GM10266 (cell line): ENCODE measurements around the gene RTTN.

Experiments used
- DNase-seq: peaks from one replicate; pipeline ENCODE4 v3.0.0; 2012; ENCODE audit errors: extremely low spot score
- TF ChIP-seq, protein P1 (sequence below): IDR thresholded peaks from 2 replicates; pipeline ENCODE4 v1.5.1; 2012; ENCODE audit warnings: mild to moderate bottlenecking, low read depth; ENCODE audit not compliant: control insufficient read depth, insufficient read depth; ENCODE audit errors: missing control alignments

Gene RTTN

DNA sequence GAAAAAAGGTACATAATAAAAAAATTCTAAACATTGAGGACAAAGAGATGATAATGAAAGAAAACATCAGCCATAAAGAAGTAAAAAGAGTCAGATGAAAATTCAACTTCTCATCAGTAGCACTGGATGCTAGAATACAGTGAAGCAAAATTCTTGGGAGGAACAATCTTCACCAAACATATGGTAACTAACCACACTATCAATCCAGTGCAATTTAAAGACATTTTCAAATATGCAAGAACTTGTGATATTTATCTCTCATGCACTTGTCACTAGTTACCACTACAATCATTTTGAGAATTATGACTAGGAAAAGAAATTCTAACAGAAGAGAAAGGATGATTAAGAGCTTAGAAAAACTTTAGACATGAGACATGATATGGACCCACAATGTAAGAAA lies 127.4 kb downstream of the RTTN start:
- TF ChIP-seq, protein P1, sequence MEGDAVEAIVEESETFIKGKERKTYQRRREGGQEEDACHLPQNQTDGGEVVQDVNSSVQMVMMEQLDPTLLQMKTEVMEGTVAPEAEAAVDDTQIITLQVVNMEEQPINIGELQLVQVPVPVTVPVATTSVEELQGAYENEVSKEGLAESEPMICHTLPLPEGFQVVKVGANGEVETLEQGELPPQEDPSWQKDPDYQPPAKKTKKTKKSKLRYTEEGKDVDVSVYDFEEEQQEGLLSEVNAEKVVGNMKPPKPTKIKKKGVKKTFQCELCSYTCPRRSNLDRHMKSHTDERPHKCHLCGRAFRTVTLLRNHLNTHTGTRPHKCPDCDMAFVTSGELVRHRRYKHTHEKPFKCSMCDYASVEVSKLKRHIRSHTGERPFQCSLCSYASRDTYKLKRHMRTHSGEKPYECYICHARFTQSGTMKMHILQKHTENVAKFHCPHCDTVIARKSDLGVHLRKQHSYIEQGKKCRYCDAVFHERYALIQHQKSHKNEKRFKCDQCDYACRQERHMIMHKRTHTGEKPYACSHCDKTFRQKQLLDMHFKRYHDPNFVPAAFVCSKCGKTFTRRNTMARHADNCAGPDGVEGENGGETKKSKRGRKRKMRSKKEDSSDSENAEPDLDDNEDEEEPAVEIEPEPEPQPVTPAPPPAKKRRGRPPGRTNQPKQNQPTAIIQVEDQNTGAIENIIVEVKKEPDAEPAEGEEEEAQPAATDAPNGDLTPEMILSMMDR: no peak
- no peak for DNase-seq

DNA sequence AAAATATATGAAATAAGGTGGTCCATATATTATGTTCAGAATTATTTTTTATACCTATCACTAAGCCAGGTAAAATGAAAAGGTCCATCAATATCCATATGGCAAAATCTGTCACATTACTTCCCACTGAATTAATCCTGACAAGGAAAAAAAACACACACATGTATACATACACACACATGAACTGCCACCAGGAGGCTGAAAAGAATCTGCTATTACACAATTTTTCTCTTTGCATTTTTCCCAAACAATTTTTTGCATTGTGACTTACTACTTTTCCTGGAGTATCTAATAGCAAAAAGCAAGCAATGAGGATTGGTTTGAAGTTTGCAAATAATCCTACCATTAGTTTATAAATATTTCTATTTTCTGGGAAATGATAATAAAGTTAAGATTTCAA lies 129.6 kb downstream of the RTTN start:
- DNase-seq: no peak
- TF ChIP-seq, protein P1: no peak

DNA sequence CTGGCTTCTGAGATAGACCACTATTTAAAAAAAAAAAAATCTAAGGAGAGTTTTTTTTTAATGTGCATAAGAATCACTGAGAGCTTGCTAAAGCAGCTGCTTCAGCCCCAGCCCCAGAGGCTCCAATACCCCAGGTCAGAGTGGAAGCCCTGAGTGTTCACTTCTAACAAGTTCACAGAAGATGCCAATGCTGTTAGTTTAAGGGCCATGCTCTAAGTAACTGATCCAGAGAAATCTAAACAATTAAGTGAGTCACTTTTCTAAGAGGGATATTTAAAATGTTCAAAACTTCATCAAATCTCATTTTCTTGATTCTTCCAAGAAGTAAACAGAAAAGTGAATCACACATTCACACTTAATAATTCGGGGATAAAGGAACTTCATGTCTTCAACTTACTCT lies 131.4 kb downstream of the RTTN start:
- TF ChIP-seq, protein P1: no peak
- DNase-seq: no peak

DNA sequence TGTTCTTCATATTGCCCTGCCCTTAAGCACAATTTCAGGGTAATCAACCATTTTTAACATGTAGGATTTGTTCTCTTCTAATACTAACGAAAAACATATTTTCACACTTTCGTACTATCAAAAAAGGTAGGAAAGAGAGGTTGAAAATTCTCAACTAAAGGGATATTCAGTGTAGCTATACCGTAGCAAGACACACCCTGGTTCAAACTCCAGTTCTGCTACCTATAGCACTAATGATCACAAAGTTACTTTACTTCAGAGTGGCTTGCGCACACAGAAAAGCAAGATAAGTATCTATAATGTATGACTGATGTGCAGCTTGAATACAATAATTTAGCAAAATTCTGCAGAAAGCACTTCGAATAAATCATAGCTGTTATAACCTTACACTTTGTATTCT lies 132.1 kb downstream of the RTTN start:
- no peak for DNase-seq
- TF ChIP-seq, protein P1: no peak

DNA sequence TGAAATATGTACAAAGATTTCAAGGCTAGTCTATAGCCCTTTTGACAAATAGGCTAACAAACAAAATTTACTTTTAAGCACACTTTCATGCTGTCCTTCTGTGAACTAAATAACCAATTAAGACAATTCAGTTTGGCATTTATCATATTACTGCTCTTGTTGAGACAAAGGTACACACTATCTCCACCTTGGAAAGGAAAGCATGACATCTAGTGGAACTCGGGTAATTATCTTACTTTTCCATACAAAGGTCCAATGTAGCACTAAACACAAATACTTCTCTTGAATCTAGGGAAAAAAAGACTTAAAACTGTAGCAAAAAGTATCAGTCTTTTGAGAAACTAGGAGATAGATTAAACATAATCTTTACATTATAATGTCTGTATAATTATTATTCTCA lies 132.8 kb downstream of the RTTN start:
- DNase-seq: no peak
- TF ChIP-seq, protein P1: peak; percentile 36

DNA sequence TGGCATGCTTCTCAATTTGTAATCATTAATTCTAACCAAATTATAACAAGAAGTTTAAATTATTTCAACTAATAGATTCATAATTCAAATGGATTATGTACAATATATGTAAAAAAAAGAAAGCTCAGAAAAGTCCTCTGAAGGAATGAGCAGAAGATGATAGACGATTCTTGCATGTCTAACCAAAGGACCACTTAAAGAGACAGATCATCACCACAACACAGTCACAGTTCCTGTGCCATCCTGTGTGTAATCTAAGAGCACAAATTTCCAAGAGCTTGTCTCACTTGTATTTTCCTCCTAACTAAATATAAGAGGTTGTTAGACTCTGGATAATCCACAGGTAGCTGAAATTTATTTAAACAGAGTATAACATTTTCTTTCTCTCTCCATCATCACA lies 135.5 kb downstream of the RTTN start:
- TF ChIP-seq, protein P1: no peak
- no peak for DNase-seq

DNA sequence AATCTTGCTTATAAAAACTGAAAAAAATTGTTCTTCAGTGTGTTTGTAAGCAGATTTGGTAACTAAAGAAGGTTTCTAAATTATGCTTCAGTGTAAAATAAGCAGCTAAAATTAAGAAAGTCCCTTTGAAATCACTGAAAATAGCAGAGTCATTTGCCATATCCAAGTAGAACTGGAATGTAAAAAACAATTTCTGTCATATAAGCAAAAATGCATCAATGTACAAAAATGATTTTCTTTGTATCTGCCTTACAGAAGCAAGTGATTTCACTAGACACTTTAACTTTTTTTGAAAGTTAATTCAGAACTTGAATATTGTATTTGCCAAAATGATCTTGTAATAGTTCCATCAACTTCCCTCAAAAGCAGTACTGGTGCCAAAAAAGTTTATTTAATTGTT lies 136.1 kb downstream of the RTTN start:
- DNase-seq: no peak
- TF ChIP-seq, protein P1: no peak
